ENCODE results near the gene PMPCA.

GRCh38 chr9:136389396-136389795 is 21.1 kb upstream of the PMPCA start:
- TF ChIP-seq CTCF (IDR thresholded peaks at IDR 0.05) (no peak), POLR2A (IDR thresholded peaks at IDR 0.05) (no peak)
